ENCODE data around the gene PIGA. TPM values are rescaled to one million over a fixed set of nuclear protein-coding genes. Genes with fewer than 3 reads are reported as not detected.

The PIGA gene
- polyA plus RNA-seq, 5 donors = 15.8 to 27.7 (median 25.6) TPM

Other genes starting within 250 kb of the PIGA start
- gene ASB9, start 65.4 kb downstream of the PIGA start, polyA plus RNA-seq (ENCODE audit: insufficient read depth in 1 of 5, insufficient read length in 5 of 5, low replicate concordance in 1 of 5) = 10 to 100 TPM in 4 of 5 donors, 1 to 10 TPM in 1; 9.6 to 12.3 (median 11.3) TPM
- under 1 TPM; 0.21 to 0.53 (median 0.31) TPM for gene ASB11, start 19.9 kb downstream of the PIGA start, polyA plus RNA-seq (ENCODE audit: insufficient read depth in 1 of 5, insufficient read length in 5 of 5, low replicate concordance in 1 of 5)
- gene VEGFD, start 48.9 kb upstream of the PIGA start, polyA plus RNA-seq (ENCODE audit: insufficient read depth in 1 of 5, insufficient read length in 5 of 5, low replicate concordance in 1 of 5) = 10 to 100 TPM; 39.5 to 67.3 (median 47.4) TPM
- 10 to 100 TPM in 2 of 5 donors, 1 to 10 TPM in 3; 8.3 to 13.9 (median 9.6) TPM for gene PIR, start 157.8 kb upstream of the PIGA start, polyA plus RNA-seq (ENCODE audit: insufficient read depth in 1 of 5, insufficient read length in 5 of 5, low replicate concordance in 1 of 5)
- 1 to 10 TPM; 1.3 to 5.7 (median 1.8) TPM for gene BMX, start 165.3 kb upstream of the PIGA start, polyA plus RNA-seq (ENCODE audit: insufficient read depth in 1 of 5, insufficient read length in 5 of 5, low replicate concordance in 1 of 5)